PC-3 (cell line): ENCODE results near the gene ANP32E. TPM values are rescaled to one million over a fixed set of nuclear protein-coding genes. Genes with fewer than 3 reads are reported as not detected.

Experiments used
- ATAC-seq: fragments of 200-7000 bp; cut with Tn5 transposase; 2 replicates; pipeline ENCODE4 v1.9.1; 2020; ENCODE audit warnings: mild to moderate bottlenecking, moderate library complexity
- BruUV-seq: library from RNA; stranded (reverse); fragments of 400-500 nt; replicated peaks from 2 replicates; lab custom pipeline; 2021; lab: Mats Ljungman, UMichigan
- CTCF ChIA-PET: fragments of 300-600 bp; sonication (Branson Sonifier 250); formaldehyde crosslinking; loops from one replicate; lab custom pipeline; 2022; ENCODE audit warnings: antibody characterized with exemption; lab: Charles Lee
- POLR2A ChIA-PET: fragments of 300-600 bp; sonication (Branson Sonifier 250); formaldehyde crosslinking; loops from one replicate; lab custom pipeline; 2022; ENCODE audit warnings: antibody characterized with exemption; ENCODE audit not compliant: unreplicated experiment; lab: Charles Lee
- DNase-seq: peaks from one replicate; pipeline ENCODE4 v3.0.0-alpha.2; 2015
- H2AFZ ChIP-seq: fragments of 300-600 bp; sonication (generic); 2 replicates; pipeline ENCODE4 v1.6.0; 2016; ENCODE audit warnings: antibody characterized with exemption, low read length
- H3F3A ChIP-seq: fragments of 300-600 bp; sonication (generic); one replicate; pipeline ENCODE4 v1.6.0; 2017; ENCODE audit warnings: antibody characterized with exemption, low read length, control low read depth, mild to moderate bottlenecking; ENCODE audit not compliant: unreplicated experiment
- H3K27ac ChIP-seq: fragments of 300-600 bp; sonication (generic); 2 replicates; pipeline ENCODE4 v1.5.1; 2016; ENCODE audit warnings: mild to moderate bottlenecking, low read length
- H3K27me3 ChIP-seq: fragments of 300-600 bp; sonication (generic); 2 replicates; pipeline ENCODE4 v1.6.1; 2016; ENCODE audit warnings: low read length, mixed read lengths
- H3K36me3 ChIP-seq: fragments of 300-600 bp; sonication (generic); 2 replicates; pipeline ENCODE4 v1.6.1; 2016; ENCODE audit warnings: low read depth, mixed run types, low read length, mixed read lengths
- H3K4me1 ChIP-seq: fragments of 300-600 bp; sonication (generic); 2 replicates; pipeline ENCODE4 v1.5.1; 2016; ENCODE audit warnings: low read length; ENCODE audit not compliant: insufficient read depth
- H3K4me2 ChIP-seq: fragments of 300-600 bp; sonication (generic); 2 replicates; pipeline ENCODE4 v1.6.0; 2016; ENCODE audit warnings: low read length
- H3K4me3 ChIP-seq: fragments of 300-600 bp; sonication (generic); 2 replicates; pipeline ENCODE4 v1.5.1; 2016; ENCODE audit warnings: mild to moderate bottlenecking, low read length, mixed read lengths
- H3K79me2 ChIP-seq: fragments of 300-600 bp; sonication (generic); 2 replicates; pipeline ENCODE4 v1.6.1; 2017; ENCODE audit warnings: low read length, mixed read lengths
- H3K9ac ChIP-seq: fragments of 300-600 bp; sonication (generic); 2 replicates; pipeline ENCODE4 v1.6.0; 2016; ENCODE audit warnings: mild to moderate bottlenecking, low read length
- H3K9me2 ChIP-seq: fragments of 300-600 bp; sonication (generic); replicated peaks from 2 replicates; pipeline ENCODE4 v1.6.1; 2016; ENCODE audit warnings: mixed run types, low read length, mixed read lengths
- H3K9me3 ChIP-seq: fragments of 300-600 bp; sonication (generic); 2 replicates; pipeline ENCODE4 v1.6.1; 2016; ENCODE audit warnings: low read length, mixed read lengths
- H4K20me1 ChIP-seq: fragments of 300-600 bp; sonication (generic); 2 replicates; pipeline ENCODE4 v1.6.1; 2016; ENCODE audit warnings: low read length, mixed read lengths
- CTCF ChIP-seq: fragments of 300-600 bp; sonication (generic); conservative IDR thresholded peaks from 2 replicates; pipeline ENCODE4 v1.5.1; 2017; ENCODE audit warnings: antibody characterized with exemption, low read depth, mild to moderate bottlenecking, low read length
- EZH2 ChIP-seq: fragments of 300-600 bp; sonication (generic); IDR thresholded peaks from one replicate; pipeline ENCODE4 v1.6.1; 2017; ENCODE audit warnings: antibody characterized with exemption, mild to moderate bottlenecking, low read length; ENCODE audit not compliant: unreplicated experiment
- EZH2phosphoT487 ChIP-seq: fragments of 300-600 bp; sonication (generic); IDR thresholded peaks from 2 replicates; pipeline ENCODE4 v1.6.1; 2018; ENCODE audit warnings: mild to moderate bottlenecking, antibody characterized with exemption, low read length, borderline replicate concordance
- intact Hi-C: fragments of 100-400 bp; cut with micrococcal nuclease; formaldehyde crosslinking; loops from 2 replicates; pipeline ENCODE4 v1.9.0; 2023
- total RNA-seq: library from RNA; depleted of rRNA; stranded (reverse); fragments of >200 nt; gene quantifications from 2 replicates; pipeline ENCODE4 v1.2.3, GENCODE V29; 2014

ANP32E gene
- total RNA-seq, 1 experiment from 2014 or later, result 42.0 TPM

DNA sequence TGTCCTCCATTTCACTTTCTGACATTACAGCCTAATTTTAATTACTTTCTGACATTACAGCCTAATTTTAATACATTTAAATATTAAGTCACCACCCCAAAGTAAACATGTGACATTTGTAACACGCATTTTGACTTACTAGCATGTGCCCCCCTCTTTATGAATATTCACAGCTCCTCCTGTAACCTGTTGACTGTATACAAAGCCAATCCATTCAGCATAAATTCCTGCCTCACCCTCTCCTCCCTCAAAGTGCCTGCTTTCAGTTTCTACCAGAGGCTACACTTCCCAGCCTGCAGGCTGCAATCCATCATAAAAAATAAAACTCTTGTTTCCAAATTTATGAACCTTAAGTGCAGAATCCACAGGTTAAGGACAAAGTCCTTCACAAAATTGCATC is 39.5 kb downstream of the ANP32E start:
- peaks cover 8% of the 10 kb centered on the region for H3K4me1 ChIP-seq
- no peaks in the 10 kb centered on the region for H3K36me3 ChIP-seq
- no peak overlapping the region for H3K27ac ChIP-seq
- POLR2A ChIA-PET, result no interaction called here
- DNase-seq, result no peak
- no peak overlapping the region for H2AFZ ChIP-seq
- H3K79me2 ChIP-seq, result no peaks in the 10 kb centered on the region
- no peak overlapping the region for H3K9ac ChIP-seq
- no TSS peak for BruUV-seq
- no peaks in the 10 kb centered on the region for H4K20me1 ChIP-seq
- H3F3A ChIP-seq, result no peaks in the 10 kb centered on the region
- H3K4me2 ChIP-seq, result no peak overlapping the region
- intact Hi-C loops, result no loop called here
- no peak for ATAC-seq
- no peaks in the 10 kb centered on the region for H3K27me3 ChIP-seq
- no peaks in the 10 kb centered on the region for H3K9me2 ChIP-seq
- CTCF ChIA-PET, result no interaction called here
- no peak for TF ChIP-seq EZH2phosphoT487
- H3K4me3 ChIP-seq, result no peak overlapping the region
- no peaks in the 10 kb centered on the region for H3K9me3 ChIP-seq

- Histone ChIP-seq H4K20me1 (no peaks in the 10 kb centered on the region), H3K27me3 (no peaks in the 10 kb centered on the region), H3K79me2 (no peaks in the 10 kb centered on the region), H3K4me3 (no peak overlapping the region), H3K36me3 (no peaks in the 10 kb centered on the region), H3K9me3 (no peaks in the 10 kb centered on the region), H3F3A (no peaks in the 10 kb centered on the region), H3K9ac (no peak overlapping the region), H3K4me1 (peaks cover 8% of the 10 kb centered on the region), H3K9me2 (no peaks in the 10 kb centered on the region), H3K27ac (no peak overlapping the region), H3K4me2 (no peak overlapping the region), H2AFZ (no peak overlapping the region)
- BruUV-seq, result no TSS peak
- DNase-seq, result no peak
- ChIA-PET CTCF (no interaction called here), POLR2A (no interaction called here)
- no peak for TF ChIP-seq EZH2
- ATAC-seq, result no peak
- intact Hi-C loops, result no loop called here
Measured at GRCh38 chr1:150194381-150195031, 41.4 kb downstream of the ANP32E start.

DNA sequence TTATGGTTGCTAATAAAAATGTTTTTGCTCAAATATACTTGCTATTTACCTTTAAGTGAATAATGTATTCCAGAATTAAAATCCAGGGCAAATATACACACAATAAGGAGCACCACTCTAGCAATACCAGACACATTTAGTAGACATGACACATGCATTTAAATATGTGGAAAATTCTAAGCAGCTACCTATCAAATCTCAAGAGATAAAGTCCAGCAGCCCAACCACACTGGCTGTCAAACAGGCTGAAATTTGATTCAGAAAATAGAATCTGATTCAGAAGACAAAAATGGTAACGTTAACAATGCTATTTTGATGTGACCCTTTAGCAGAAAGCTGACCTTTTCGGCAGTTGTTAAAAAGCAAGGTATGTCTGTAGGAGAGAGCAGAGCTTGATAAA is 43.9 kb downstream of the ANP32E start:
- no peak for TF ChIP-seq CTCF
- no peak for TF ChIP-seq EZH2
- TF ChIP-seq EZH2phosphoT487, result no peak
- CTCF ChIA-PET, result interaction anchor here (0.6 kb wide), 1 partner anchor 89 kb away, joined by 4 read pairs; no protein-coding TSS in a partner anchor
- intact Hi-C loops, result loop anchor here (1.0 kb wide), 1 partner anchor 42 kb away; no protein-coding TSS in a partner anchor

More for the DNA sequence above, 43.9 kb downstream of the ANP32E start:
- Histone ChIP-seq H3K9me3 (no peaks in the 10 kb centered on the region), H3K9ac (no peak overlapping the region), H2AFZ (peak overlapping the region; percentile 0; the same call in 1 of the 2 replicates), H3K79me2 (no peaks in the 10 kb centered on the region), H3K27me3 (no peaks in the 10 kb centered on the region), H3K4me1 (peaks cover 14% of the 10 kb centered on the region), H3K36me3 (no peaks in the 10 kb centered on the region), H3F3A (no peaks in the 10 kb centered on the region), H3K27ac (no peak overlapping the region), H3K4me2 (peak overlapping the region; percentile 21), H3K9me2 (no peaks in the 10 kb centered on the region), H3K4me3 (no peak overlapping the region), H4K20me1 (no peaks in the 10 kb centered on the region)
- peak; percentile 93 for DNase-seq
- no TSS peak for BruUV-seq
- peak; percentile 95 for ATAC-seq
- POLR2A ChIA-PET, result interaction anchor here (0.6 kb wide), 1 partner anchor 129 kb away, joined by 8 read pairs; no protein-coding TSS in a partner anchor
